Upper lobe of right lung (tissue), 1 donor: Measurements from ENCODE around the gene TAF11L13. TPM values are rescaled to one million over a fixed set of nuclear protein-coding genes. Genes with fewer than 3 reads are reported as not detected.
"Not testable (repeated sequence)": the region's sequence is repeated elsewhere in the genome, so short reads cannot be mapped to it uniquely, and the experiment has no call there.

Experiments
- ATAC-seq: fragments of 200-7000 bp; cut with Tn5 transposase; one replicate; pipeline ENCODE4 v1.9.1; 2020; ENCODE audit warnings: mild to moderate bottlenecking, moderate library complexity
- DNase-seq: peaks from one replicate; pipeline ENCODE4 v3.0.0-alpha.2; 2020
- H3K27ac ChIP-seq: fragments of 200-600 bp; one replicate; pipeline ENCODE4 v1.8.0; 2022
- H3K27me3 ChIP-seq: fragments of 200-600 bp; one replicate; pipeline ENCODE4 v1.8.0; 2022; ENCODE audit warnings: mild to moderate bottlenecking
- H3K36me3 ChIP-seq: fragments of 200-600 bp; one replicate; pipeline ENCODE4 v1.8.0; 2022
- H3K4me1 ChIP-seq: fragments of 200-600 bp; one replicate; pipeline ENCODE4 v1.8.0; 2022
- H3K4me3 ChIP-seq: fragments of 200-600 bp; one replicate; pipeline ENCODE4 v1.8.0; 2022; ENCODE audit warnings: mild to moderate bottlenecking
- H3K9me3 ChIP-seq: fragments of 200-600 bp; one replicate; pipeline ENCODE4 v1.8.0; 2022
- intact Hi-C: fragments of 100-400 bp; cut with DNase I; formaldehyde crosslinking; loops from one replicate; pipeline ENCODE4 v1.11.0; 2022
- total RNA-seq: library from RNA; stranded (reverse); fragmentation: NEBNext Ultra II Directional; extraction: Animal tissue kit (Norgen Biotek cat#: 25700); gene quantifications from one replicate; pipeline ENCODE4 v1.2.1, GENCODE V29; 2021
- TF ChIP-seq, protein P1 (sequence below): fragments of 200-600 bp; IDR thresholded peaks from one replicate; pipeline ENCODE4 v1.8.0; 2022; ENCODE audit warnings: antibody characterized with exemption
- donor health status: DM: no; HTN: yes; CAD: no; lungs with severe emphysema.

Gene TAF11L13
- total RNA-seq, 1 donor from 2014 or later: not detected

- Histone ChIP-seq H3K4me3 (no peak overlapping the region), H3K27ac (no peak overlapping the region), H3K9me3 (no peaks in the 10 kb centered on the region), H3K4me1 (no peaks in the 10 kb centered on the region), H3K27me3 (no peaks in the 10 kb centered on the region), H3K36me3 (no peaks in the 10 kb centered on the region)
- no peak for ATAC-seq
- TF ChIP-seq, protein P1, sequence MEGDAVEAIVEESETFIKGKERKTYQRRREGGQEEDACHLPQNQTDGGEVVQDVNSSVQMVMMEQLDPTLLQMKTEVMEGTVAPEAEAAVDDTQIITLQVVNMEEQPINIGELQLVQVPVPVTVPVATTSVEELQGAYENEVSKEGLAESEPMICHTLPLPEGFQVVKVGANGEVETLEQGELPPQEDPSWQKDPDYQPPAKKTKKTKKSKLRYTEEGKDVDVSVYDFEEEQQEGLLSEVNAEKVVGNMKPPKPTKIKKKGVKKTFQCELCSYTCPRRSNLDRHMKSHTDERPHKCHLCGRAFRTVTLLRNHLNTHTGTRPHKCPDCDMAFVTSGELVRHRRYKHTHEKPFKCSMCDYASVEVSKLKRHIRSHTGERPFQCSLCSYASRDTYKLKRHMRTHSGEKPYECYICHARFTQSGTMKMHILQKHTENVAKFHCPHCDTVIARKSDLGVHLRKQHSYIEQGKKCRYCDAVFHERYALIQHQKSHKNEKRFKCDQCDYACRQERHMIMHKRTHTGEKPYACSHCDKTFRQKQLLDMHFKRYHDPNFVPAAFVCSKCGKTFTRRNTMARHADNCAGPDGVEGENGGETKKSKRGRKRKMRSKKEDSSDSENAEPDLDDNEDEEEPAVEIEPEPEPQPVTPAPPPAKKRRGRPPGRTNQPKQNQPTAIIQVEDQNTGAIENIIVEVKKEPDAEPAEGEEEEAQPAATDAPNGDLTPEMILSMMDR: no peak
- DNase-seq: no peak
- intact Hi-C loops: no loop called here
These were observed 16.8 kb upstream of the TAF11L13 start for GRCh38 chr5:17614872-17615605.

DNA sequence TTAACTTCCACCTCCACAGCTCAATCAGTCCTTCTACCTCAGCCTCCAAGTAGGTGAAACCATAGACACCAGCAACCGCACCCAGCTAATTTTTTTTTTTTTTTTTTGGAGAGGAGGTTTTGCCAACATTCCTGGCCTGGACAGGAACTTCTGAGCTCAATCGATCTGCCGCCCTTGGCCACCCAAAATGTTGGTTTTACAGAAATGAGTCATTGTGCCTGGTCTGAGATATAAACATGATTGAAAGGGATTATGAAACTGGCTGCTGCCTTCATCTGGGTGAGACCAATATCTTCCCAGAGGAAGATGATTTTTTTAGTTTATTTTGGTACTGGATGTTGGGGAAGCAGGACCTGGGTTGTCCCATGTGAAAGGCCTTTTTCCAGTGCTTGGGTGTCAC lies 12.5 kb upstream of the TAF11L13 start:
- no peak for DNase-seq
- TF ChIP-seq, protein P1: no peak
- intact Hi-C loops: no loop called here

GRCh38 chr5:17620627-17621026 lies 11.3 kb upstream of the TAF11L13 start:
- Histone ChIP-seq H3K4me1 (no peaks in the 10 kb centered on the region), H3K27ac (no peak overlapping the region), H3K27me3 (no peaks in the 10 kb centered on the region), H3K9me3 (no peaks in the 10 kb centered on the region), H3K4me3 (no peak overlapping the region), H3K36me3 (no peaks in the 10 kb centered on the region)
- DNase-seq: no peak
- TF ChIP-seq, protein P1: no peak
- intact Hi-C loops: no loop called here
- no peak for ATAC-seq

More for the DNA sequence above, 12.5 kb upstream of the TAF11L13 start:
- Histone ChIP-seq H3K9me3 (no peaks in the 10 kb centered on the region), H3K27ac (no peak overlapping the region), H3K36me3 (no peaks in the 10 kb centered on the region), H3K27me3 (no peaks in the 10 kb centered on the region), H3K4me1 (no peaks in the 10 kb centered on the region), H3K4me3 (no peak overlapping the region)
- ATAC-seq: no peak

- no peak overlapping the region for H3K27ac ChIP-seq
- no peaks in the 10 kb centered on the region for H3K27me3 ChIP-seq
- no peak for DNase-seq
- no peak overlapping the region for H3K4me3 ChIP-seq
- H3K4me1 ChIP-seq: no peaks in the 10 kb centered on the region
- intact Hi-C loops: no loop called here
- no peaks in the 10 kb centered on the region for H3K36me3 ChIP-seq
- TF ChIP-seq, protein P1: no peak
- no peaks in the 10 kb centered on the region for H3K9me3 ChIP-seq
- ATAC-seq: peak; percentile 38
These were observed 6.2 kb upstream of the TAF11L13 start for GRCh38 chr5:17625686-17626085.

DNA sequence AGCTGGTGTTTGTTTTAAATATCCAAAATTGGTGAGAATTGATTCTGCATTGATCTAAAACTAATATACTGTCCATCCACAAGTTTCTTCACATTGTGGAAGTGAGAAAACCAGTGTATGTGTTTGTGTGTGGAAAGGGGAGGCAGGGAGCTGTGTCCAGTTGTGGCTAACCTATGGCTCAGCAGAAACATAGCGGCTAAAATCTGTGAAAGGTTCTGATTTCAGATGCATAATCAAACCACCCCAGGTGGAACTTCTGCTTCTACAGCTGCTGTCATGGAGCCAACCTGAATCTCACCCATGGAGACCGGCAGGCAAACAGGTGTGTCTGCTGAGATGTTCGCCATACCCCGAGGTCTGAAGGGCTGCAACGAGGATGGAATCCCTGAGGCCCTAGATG lies 2.3 kb downstream of the TAF11L13 start, which contains the start of gene TAF11L14:
Gene TAF11L14 (plus strand): TSS at position 301 of the 400 bp plus-strand sequence.
- Histone ChIP-seq H3K27ac (no peak within 1 kb of the TSS), H3K27me3 (no peaks in the 10 kb centered on the region), H3K4me1 (no peaks in the 10 kb centered on the region), H3K4me3 (no peak within 1 kb of the TSS), H3K36me3 (no peaks in the 10 kb centered on the region), H3K9me3 (no peaks in the 10 kb centered on the region)
- TF ChIP-seq, protein P1: no peak
- no peak for DNase-seq
- no peak for ATAC-seq
- intact Hi-C loops: no loop called here

- ATAC-seq, H3K4me1 ChIP-seq: not testable (repeated sequence)
These were observed 17.3 kb downstream of the TAF11L13 start for GRCh38 chr5:17649232-17649631.

GRCh38 chr5:17655201-17655759 lies 23.4 kb downstream of the TAF11L13 start:
- intact Hi-C loops: not testable (repeated sequence)
- peak; percentile 34 for ATAC-seq

More at GRCh38 chr5:17649232-17649631, 17.3 kb downstream of the TAF11L13 start:
- DNase-seq, H3K9me3 ChIP-seq, H3K4me3 ChIP-seq, H3K27ac ChIP-seq, H3K27me3 ChIP-seq, intact Hi-C loops, H3K36me3 ChIP-seq: not testable (repeated sequence)

More at GRCh38 chr5:17655201-17655759, 23.4 kb downstream of the TAF11L13 start:
- not testable (repeated sequence) for DNase-seq, H3K9me3 ChIP-seq, H3K27ac ChIP-seq, H3K4me3 ChIP-seq, H3K27me3 ChIP-seq, H3K4me1 ChIP-seq, H3K36me3 ChIP-seq
